SK-N-SH treated with all-trans-retinoic acid at 6 μM for 48 hours (cell line): ENCODE data around the gene C8B.

Experiments
- ATAC-seq: fragments of 200-7000 bp; cut with Tn5 transposase; 3 replicates; pipeline ENCODE4 v1.9.1; 2020; ENCODE audit warnings: mild to moderate bottlenecking, moderate library complexity
- ARNTL ChIP-seq: fragments of 450-650 bp; formaldehyde crosslinking; IDR thresholded peaks from 2 replicates; pipeline ENCODE4 v1.5.0; 2020; ENCODE audit warnings: low read depth, mild to moderate bottlenecking, moderate library complexity, borderline replicate concordance
- CSDC2 ChIP-seq: fragments of 250-450 bp; sonication (Bioruptor Pico); IDR thresholded peaks from 2 replicates; pipeline ENCODE4 v1.5.0; 2020; ENCODE audit warnings: mild to moderate bottlenecking, moderate library complexity
- ESRRG ChIP-seq: fragments of 250-450 bp; sonication (Bioruptor Pico); IDR thresholded peaks from 2 replicates; pipeline ENCODE4 v1.6.1; 2021; ENCODE audit warnings: mild to moderate bottlenecking
- GLIS3 ChIP-seq: fragments of 250-450 bp; sonication (Bioruptor Pico); IDR thresholded peaks from 2 replicates; pipeline ENCODE4 v1.5.0; 2020; ENCODE audit warnings: mild to moderate bottlenecking, moderate library complexity
- ISL1 ChIP-seq: fragments of 250-450 bp; sonication (Bioruptor Pico); IDR thresholded peaks from 2 replicates; pipeline ENCODE4 v2.1.2; 2022; ENCODE audit warnings: mild to moderate bottlenecking, moderate library complexity
- OSR1 ChIP-seq: fragments of 250-450 bp; sonication (Bioruptor Pico); IDR thresholded peaks from 2 replicates; pipeline ENCODE4 v1.8.0; 2022; ENCODE audit warnings: moderate library complexity, mild to moderate bottlenecking, inconsistent platforms
- PPARA ChIP-seq: fragments of 250-450 bp; sonication (Bioruptor Pico); IDR thresholded peaks from 2 replicates; pipeline ENCODE4 v1.5.0; 2020; ENCODE audit warnings: mild to moderate bottlenecking, borderline replicate concordance
- RARB ChIP-seq: fragments of 250-450 bp; sonication (Bioruptor Pico); IDR thresholded peaks from 2 replicates; pipeline ENCODE4 v1.8.0; 2021; ENCODE audit warnings: mild to moderate bottlenecking, moderate library complexity
- SNAI2 ChIP-seq: fragments of 250-450 bp; sonication (Bioruptor Pico); IDR thresholded peaks from 2 replicates; pipeline ENCODE4 v1.5.0; 2020; ENCODE audit warnings: mild to moderate bottlenecking, moderate library complexity
- TCF4 ChIP-seq: fragments of 250-450 bp; sonication (Bioruptor Pico); IDR thresholded peaks from 2 replicates; pipeline ENCODE4 v1.8.0; 2021; ENCODE audit warnings: mild to moderate bottlenecking, moderate library complexity, borderline replicate concordance
- TOX ChIP-seq: fragments of 250-450 bp; sonication (Bioruptor Pico); IDR thresholded peaks from 2 replicates; pipeline ENCODE4 v1.8.0; 2021; ENCODE audit warnings: mild to moderate bottlenecking, moderate library complexity, borderline replicate concordance
- ZC3H10 ChIP-seq: fragments of 250-450 bp; sonication (Bioruptor Pico); IDR thresholded peaks from 2 replicates; pipeline ENCODE4 v1.5.1; 2021; ENCODE audit warnings: mild to moderate bottlenecking, moderate library complexity
- ZFP3 ChIP-seq: fragments of 250-450 bp; sonication (Bioruptor Pico); IDR thresholded peaks from 2 replicates; pipeline ENCODE4 v1.5.0; 2020; ENCODE audit warnings: mild to moderate bottlenecking, moderate library complexity
- ZFP30 ChIP-seq: fragments of 450-650 bp; formaldehyde crosslinking; IDR thresholded peaks from 2 replicates; pipeline ENCODE4 v1.5.0; 2022; ENCODE audit warnings: mild to moderate bottlenecking, moderate library complexity
- ZNF565 ChIP-seq: fragments of 450-650 bp; formaldehyde crosslinking; conservative IDR thresholded peaks from 2 replicates; pipeline ENCODE4 v1.5.0; 2020; ENCODE audit warnings: low read depth, mild to moderate bottlenecking, moderate library complexity
- ZNF70 ChIP-seq: fragments of 450-650 bp; formaldehyde crosslinking; IDR thresholded peaks from 2 replicates; pipeline ENCODE4 v1.5.0; 2020; ENCODE audit warnings: mild to moderate bottlenecking, moderate library complexity
- ZNF8 ChIP-seq: fragments of 450-650 bp; formaldehyde crosslinking; IDR thresholded peaks from 2 replicates; pipeline ENCODE4 v1.5.0; 2020; ENCODE audit warnings: mild to moderate bottlenecking, moderate library complexity
- TF ChIP-seq, protein P1 (sequence below): fragments of 250-450 bp; sonication (Bioruptor Pico); IDR thresholded peaks from 2 replicates; pipeline ENCODE4 v1.5.1; 2020; ENCODE audit warnings: low read depth, mild to moderate bottlenecking, moderate library complexity
- TF ChIP-seq, protein P2 (sequence below): fragments of 250-450 bp; sonication (Bioruptor Pico); IDR thresholded peaks from 2 replicates; pipeline ENCODE4 v1.5.1; 2021; ENCODE audit warnings: mild to moderate bottlenecking, moderate library complexity
- TF ChIP-seq, protein P3 (sequence below): fragments of 250-450 bp; sonication (Bioruptor Pico); IDR thresholded peaks from 2 replicates; pipeline ENCODE4 v1.8.0; 2020; ENCODE audit warnings: mild to moderate bottlenecking, moderate library complexity, borderline replicate concordance

Gene C8B

DNA sequence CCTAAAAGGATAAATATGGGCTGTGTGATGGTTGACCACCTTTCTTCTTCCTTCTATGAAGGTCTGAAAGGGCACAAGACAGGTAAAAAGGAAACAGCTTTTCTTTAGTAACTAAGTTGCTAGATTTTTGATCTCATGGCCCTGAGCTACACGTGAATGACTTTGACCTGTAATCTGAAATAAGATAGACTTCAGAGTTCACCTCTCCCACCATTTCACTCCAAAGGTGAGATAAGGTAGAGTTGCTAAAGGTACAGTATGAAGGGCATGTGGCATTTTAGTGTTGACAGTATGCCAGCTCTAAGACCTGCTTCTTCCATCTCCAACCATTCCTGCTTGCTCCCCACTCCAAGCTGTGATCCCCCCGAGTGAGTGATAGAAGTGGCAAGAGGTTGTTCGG is 25.8 kb upstream of the C8B start:
- TF ChIP-seq, protein P1, sequence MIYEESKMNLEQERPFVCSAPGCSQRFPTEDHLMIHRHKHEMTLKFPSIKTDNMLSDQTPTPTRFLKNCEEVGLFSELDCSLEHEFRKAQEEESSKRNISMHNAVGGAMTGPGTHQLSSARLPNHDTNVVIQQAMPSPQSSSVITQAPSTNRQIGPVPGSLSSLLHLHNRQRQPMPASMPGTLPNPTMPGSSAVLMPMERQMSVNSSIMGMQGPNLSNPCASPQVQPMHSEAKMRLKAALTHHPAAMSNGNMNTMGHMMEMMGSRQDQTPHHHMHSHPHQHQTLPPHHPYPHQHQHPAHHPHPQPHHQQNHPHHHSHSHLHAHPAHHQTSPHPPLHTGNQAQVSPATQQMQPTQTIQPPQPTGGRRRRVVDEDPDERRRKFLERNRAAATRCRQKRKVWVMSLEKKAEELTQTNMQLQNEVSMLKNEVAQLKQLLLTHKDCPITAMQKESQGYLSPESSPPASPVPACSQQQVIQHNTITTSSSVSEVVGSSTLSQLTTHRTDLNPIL (CRISPR knock-in tag) = no peak
- no peak for TF ChIP-seq SNAI2 (CRISPR knock-in tag)
- TF ChIP-seq CSDC2 (CRISPR knock-in tag) = no peak
- TF ChIP-seq TCF4 (CRISPR knock-in tag) = no peak
- no peak for TF ChIP-seq ZC3H10

DNA sequence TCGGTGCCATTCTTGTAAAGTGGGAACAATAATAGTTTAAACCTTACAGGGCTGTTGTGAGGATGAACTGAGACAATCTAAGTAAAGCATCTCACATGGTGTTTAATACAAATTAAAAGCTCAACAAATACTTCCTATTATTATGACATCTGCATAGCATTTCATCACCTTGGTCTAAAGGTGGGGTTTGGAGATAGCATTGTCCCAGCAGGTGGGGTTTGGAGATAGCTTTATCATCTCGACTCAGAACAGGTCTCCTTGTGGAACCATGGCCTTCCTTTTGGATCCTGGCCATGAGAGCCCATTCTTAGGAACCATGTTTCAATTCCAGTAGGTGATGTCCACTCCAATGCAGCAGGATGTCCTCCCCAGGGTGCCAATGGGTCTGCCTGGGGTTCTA is 20.6 kb upstream of the C8B start:
- ATAC-seq = no peak

More for the DNA sequence above, 25.8 kb upstream of the C8B start:
- ATAC-seq = no peak

DNA sequence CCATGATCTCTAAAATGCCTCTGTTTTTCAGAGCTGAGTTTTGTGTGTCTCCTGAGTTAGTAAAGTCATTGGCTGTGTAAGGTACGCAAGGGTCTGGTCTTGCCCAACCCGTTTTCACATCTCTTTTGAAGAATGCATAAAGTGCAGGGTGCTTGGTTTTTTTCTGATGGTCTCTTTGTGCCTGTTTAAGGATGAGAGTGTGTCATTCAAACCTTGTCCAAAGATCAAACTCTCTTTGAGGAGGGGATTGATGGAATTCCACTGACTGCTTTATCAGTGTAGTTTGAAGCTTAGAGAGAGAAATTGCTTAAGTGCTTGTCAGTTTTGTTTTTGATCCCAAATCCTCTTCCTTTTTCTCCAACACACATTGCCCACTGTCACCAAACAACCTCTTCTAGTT is 20.0 kb upstream of the C8B start:
- ATAC-seq = no peak
- no peak for TF ChIP-seq GLIS3 (CRISPR knock-in tag)
- no peak for TF ChIP-seq PPARA (CRISPR knock-in tag)
- TF ChIP-seq ZFP3 (CRISPR knock-in tag) = no peak
- TF ChIP-seq, protein P2, sequence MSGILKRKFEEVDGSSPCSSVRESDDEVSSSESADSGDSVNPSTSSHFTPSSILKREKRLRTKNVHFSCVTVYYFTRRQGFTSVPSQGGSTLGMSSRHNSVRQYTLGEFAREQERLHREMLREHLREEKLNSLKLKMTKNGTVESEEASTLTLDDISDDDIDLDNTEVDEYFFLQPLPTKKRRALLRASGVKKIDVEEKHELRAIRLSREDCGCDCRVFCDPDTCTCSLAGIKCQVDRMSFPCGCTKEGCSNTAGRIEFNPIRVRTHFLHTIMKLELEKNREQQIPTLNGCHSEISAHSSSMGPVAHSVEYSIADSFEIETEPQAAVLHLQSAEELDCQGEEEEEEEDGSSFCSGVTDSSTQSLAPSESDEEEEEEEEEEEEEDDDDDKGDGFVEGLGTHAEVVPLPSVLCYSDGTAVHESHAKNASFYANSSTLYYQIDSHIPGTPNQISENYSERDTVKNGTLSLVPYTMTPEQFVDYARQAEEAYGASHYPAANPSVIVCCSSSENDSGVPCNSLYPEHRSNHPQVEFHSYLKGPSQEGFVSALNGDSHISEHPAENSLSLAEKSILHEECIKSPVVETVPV (CRISPR knock-in tag) = no peak

More for the DNA sequence above, 20.6 kb upstream of the C8B start:
- no peak for TF ChIP-seq ISL1 (CRISPR knock-in tag)
- no peak for TF ChIP-seq ARNTL (CRISPR knock-in tag)
- TF ChIP-seq TOX (CRISPR knock-in tag) = no peak
- TF ChIP-seq CSDC2 (CRISPR knock-in tag) = no peak
- TF ChIP-seq, protein P3, sequence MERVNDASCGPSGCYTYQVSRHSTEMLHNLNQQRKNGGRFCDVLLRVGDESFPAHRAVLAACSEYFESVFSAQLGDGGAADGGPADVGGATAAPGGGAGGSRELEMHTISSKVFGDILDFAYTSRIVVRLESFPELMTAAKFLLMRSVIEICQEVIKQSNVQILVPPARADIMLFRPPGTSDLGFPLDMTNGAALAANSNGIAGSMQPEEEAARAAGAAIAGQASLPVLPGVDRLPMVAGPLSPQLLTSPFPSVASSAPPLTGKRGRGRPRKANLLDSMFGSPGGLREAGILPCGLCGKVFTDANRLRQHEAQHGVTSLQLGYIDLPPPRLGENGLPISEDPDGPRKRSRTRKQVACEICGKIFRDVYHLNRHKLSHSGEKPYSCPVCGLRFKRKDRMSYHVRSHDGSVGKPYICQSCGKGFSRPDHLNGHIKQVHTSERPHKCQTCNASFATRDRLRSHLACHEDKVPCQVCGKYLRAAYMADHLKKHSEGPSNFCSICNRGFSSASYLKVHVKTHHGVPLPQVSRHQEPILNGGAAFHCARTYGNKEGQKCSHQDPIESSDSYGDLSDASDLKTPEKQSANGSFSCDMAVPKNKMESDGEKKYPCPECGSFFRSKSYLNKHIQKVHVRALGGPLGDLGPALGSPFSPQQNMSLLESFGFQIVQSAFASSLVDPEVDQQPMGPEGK (CRISPR knock-in tag) = no peak
- TF ChIP-seq, protein P2 (CRISPR knock-in tag) = no peak

DNA sequence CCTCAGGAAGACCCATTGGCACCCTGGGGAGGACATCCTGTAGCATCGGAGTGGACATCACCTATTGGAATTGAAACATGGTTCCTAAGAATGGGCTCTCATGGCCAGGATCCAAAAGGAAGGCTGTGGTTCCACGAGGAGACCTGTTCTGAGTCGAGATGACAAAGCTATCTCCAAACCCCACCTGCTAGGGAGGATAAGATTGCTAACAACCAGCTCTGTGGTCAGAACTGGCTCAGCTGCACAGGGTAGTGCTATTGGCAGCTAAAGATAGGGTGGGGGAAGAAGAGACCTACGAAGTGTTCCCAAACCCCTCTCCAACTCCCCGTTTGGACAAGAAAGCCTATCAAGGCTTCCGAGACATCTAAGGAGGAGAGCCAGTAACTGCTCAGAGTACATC is 17.7 kb upstream of the C8B start:
- TF ChIP-seq ZNF565 (CRISPR knock-in tag) = no peak
- ATAC-seq = no peak

DNA sequence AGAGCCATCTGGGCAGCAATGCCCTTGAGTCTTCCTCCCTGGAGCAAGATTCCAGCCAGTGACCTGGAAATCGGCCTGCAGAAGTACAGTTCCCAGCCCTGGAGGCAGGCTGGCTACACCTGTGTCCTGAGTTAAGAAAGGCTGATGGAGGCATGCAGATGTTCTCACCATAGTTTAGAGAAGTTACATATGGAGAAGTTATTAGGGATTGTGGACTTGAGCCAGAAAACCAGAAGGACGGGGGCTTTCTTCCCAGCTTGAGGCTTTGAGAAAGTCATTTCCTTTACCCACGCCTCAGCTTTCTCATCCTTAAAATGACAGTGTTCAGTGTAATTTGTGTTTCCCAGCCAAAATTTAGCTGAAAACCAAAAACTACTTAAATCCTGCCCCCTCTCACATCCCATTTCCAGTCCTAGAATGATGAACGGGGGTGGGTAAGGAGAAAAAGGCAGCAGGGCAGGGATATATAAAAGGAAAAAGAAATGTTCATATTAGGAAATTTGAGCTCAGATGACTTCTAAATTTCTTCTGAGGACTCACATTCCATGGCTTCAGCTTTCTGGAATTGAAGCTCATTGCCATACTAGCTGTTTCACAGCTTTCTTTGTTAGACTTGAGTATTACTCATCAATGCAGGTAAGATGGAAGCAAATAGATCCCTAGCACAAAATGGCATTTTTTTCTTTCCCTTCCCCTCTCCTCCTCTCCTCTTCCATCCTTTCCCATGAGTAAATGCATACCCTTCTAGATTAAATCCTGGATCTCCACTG is 14.4 kb upstream of the C8B start:
- TF ChIP-seq TCF4 (CRISPR knock-in tag) (no peak), ZNF565 (CRISPR knock-in tag) (no peak), ZFP3 (CRISPR knock-in tag) (no peak), ESRRG (CRISPR knock-in tag) (no peak), ISL1 (CRISPR knock-in tag) (no peak), OSR1 (CRISPR knock-in tag) (no peak), CSDC2 (CRISPR knock-in tag) (no peak), ZNF70 (CRISPR knock-in tag) (no peak), ZFP30 (no peak), GLIS3 (CRISPR knock-in tag) (no peak), PPARA (CRISPR knock-in tag) (no peak), ZNF8 (CRISPR knock-in tag) (no peak), RARB (no peak)
- TF ChIP-seq, all 23 proteins: peak for 0
- no peak for ATAC-seq
